NCI-H1694 treated with DMSO at 0.1 percent for 48 hours (cell line): ENCODE measurements around the gene DNAJB5.
A peak's percentile ranks its signal among the peaks of the same experiment; 100 is the strongest.

ENCODE experiments used
- DNase-seq: peaks from one replicate; lab custom pipeline; 2025; lab: John Stamatoyannopoulos, UW

DNAJB5 gene

GRCh38 chr9:34984049-34984448 is 5.5 kb upstream of the DNAJB5 start:
- no peak for DNase-seq

GRCh38 chr9:34985311-34985899 is 4.1 kb upstream of the DNAJB5 start:
- DNase-seq = peak; percentile 44

GRCh38 chr9:34986540-34987047 is 3.0 kb upstream of the DNAJB5 start:
- DNase-seq = no peak

- DNase-seq = no peak
Measured at GRCh38 chr9:34987160-34987901, 2.2 kb upstream of the DNAJB5 start.

GRCh38 chr9:34988218-34989002 is 1.1 kb upstream of the DNAJB5 start:
- DNase-seq = peak; percentile 23

GRCh38 chr9:34989946-34990635 is 546 bp downstream of the DNAJB5 start:
- no peak for DNase-seq

- no peak for DNase-seq
Measured at GRCh38 chr9:34990908-34991606, 1.5 kb downstream of the DNAJB5 start.

- no peak for DNase-seq
Measured at GRCh38 chr9:34991607-34992375, 2.2 kb downstream of the DNAJB5 start.

- DNase-seq = no peak
Measured at GRCh38 chr9:34992376-34992951, 2.9 kb downstream of the DNAJB5 start.

- no peak for DNase-seq
Measured at GRCh38 chr9:34993502-34994259, 4.1 kb downstream of the DNAJB5 start.

- peak; percentile 48 for DNase-seq
Measured at GRCh38 chr9:34994260-34994899, 4.8 kb downstream of the DNAJB5 start.

GRCh38 chr9:34994900-34995669 is 5.5 kb downstream of the DNAJB5 start:
- DNase-seq = no peak

- no peak for DNase-seq
Measured at GRCh38 chr9:34995670-34996060, 6.1 kb downstream of the DNAJB5 start.

- no peak for DNase-seq
Measured at GRCh38 chr9:34996181-34996904, 6.8 kb downstream of the DNAJB5 start.

- DNase-seq = no peak
Measured at GRCh38 chr9:34996905-34997279, 7.3 kb downstream of the DNAJB5 start.

GRCh38 chr9:34997379-34997781 is 7.8 kb downstream of the DNAJB5 start:
- DNase-seq = no peak

- DNase-seq = no peak
Measured at GRCh38 chr9:34998266-34998665, 8.7 kb downstream of the DNAJB5 start.

GRCh38 chr9:34999576-34999975 is 10.0 kb downstream of the DNAJB5 start:
- DNase-seq = no peak
